HCT116 (cell line): Measurements from ENCODE around the gene FGG. TPM values are rescaled to one million over a fixed set of nuclear protein-coding genes. Genes with fewer than 3 reads are reported as not detected.

Experiments used
- ATAC-seq: fragments of 200-7000 bp; cut with Tn5 transposase; 2 replicates; pipeline ENCODE4 v1.9.1; 2020; ENCODE audit warnings: mild to moderate bottlenecking, moderate library complexity
- BruUV-seq: library from RNA; stranded (reverse); fragments of 400-500 nt; replicated peaks from 2 replicates; lab custom pipeline; 2021; lab: Mats Ljungman, UMichigan
- CTCF ChIA-PET: fragments of 300-600 bp; sonication (Branson Sonifier 250); formaldehyde crosslinking; loops from one replicate; lab custom pipeline; 2021; ENCODE audit warnings: antibody characterized with exemption; lab: Charles Lee
- POLR2A ChIA-PET: fragments of 300-600, 350-600 bp; sonication (Branson Sonifier 250); formaldehyde crosslinking; loops from one replicate; lab custom pipeline; 2021; ENCODE audit warnings: antibody characterized with exemption; lab: Charles Lee
- RAD21 ChIA-PET, 2 experiments: fragments of 300-600 bp; sonication (Branson Sonifier 250); formaldehyde crosslinking; loops; one replicate each; lab custom pipeline; 2023; ENCODE audit warnings: low total read pairs in 2 of 2; ENCODE audit not compliant: uncharacterized antibody in 2 of 2, unreplicated experiment in 2 of 2, low non-redundant PET in 1 of 2; lab: Charles Lee
- DNase-seq: peaks from one replicate; pipeline ENCODE4 v3.0.0-alpha.2; 2010; ENCODE audit warnings: low read depth, low spot score
- H2AFZ ChIP-seq: fragments of 200-600 bp; shearing (Covaris generic), sonication (generic); 2 replicates; pipeline ENCODE4 v1.6.1; 2017; ENCODE audit warnings: low read depth, mixed run types, mixed read lengths, antibody characterized with exemption, low read length; ENCODE audit not compliant: poor library complexity, severe bottlenecking
- H3K27ac ChIP-seq: 2 replicates; pipeline ENCODE4 v1.5.1; 2012; ENCODE audit warnings: low read depth, low read length
- H3K27me3 ChIP-seq: fragments of 200-600 bp; sonication (generic); 2 replicates; pipeline ENCODE4 v1.6.1; 2016; ENCODE audit warnings: mixed run types, low read length, mixed read lengths; ENCODE audit not compliant: insufficient read depth
- H3K36me3 ChIP-seq, 2 experiments: fragments of 200-500 bp in 1 of 2; fragments of 200-600 bp in 1 of 2; sonication (Bioruptor generic) in 1 of 2; sonication (generic) in 1 of 2; 2 replicates each; pipeline versions ENCODE4 v1.5.1 to v1.6.1; 2014 to 2016; ENCODE audit warnings: low read length in 2 of 2, inconsistent platforms in 1 of 2, mixed read lengths in 1 of 2, mixed run types in 1 of 2; ENCODE audit not compliant: insufficient read depth in 2 of 2, control insufficient read depth in 1 of 2
- H3K4me1 ChIP-seq, 2 experiments: fragments of 200-600 bp in 1 of 2; sonication (generic) in 1 of 2; 2 replicates each; pipeline versions ENCODE4 v1.5.1 to v1.6.1; 2012 to 2017; ENCODE audit warnings: low read length in 2 of 2, inconsistent platforms in 1 of 2, mild to moderate bottlenecking in 1 of 2, mixed read lengths in 1 of 2, mixed run types in 1 of 2, moderate library complexity in 1 of 2; ENCODE audit not compliant: insufficient read depth in 2 of 2, control insufficient read depth in 1 of 2
- H3K4me2 ChIP-seq: fragments of 200-600 bp; sonication (generic); 2 replicates; pipeline ENCODE4 v1.6.1; 2017; ENCODE audit warnings: mixed run types, low read length, mixed read lengths
- H3K4me3 ChIP-seq, 2 experiments: fragments of 200-600 bp in 1 of 2; sonication (generic) in 1 of 2; replicated peaks in 1 of 2; 2 replicates each; pipeline ENCODE4 v1.5.1; 2011 to 2016; ENCODE audit warnings: low read length in 2 of 2, control low read depth in 1 of 2, low read depth in 1 of 2, mild to moderate bottlenecking in 1 of 2, mixed read lengths in 1 of 2, mixed run types in 1 of 2
- H3K79me2 ChIP-seq: fragments of 200-600 bp; sonication (generic); 2 replicates; pipeline ENCODE4 v1.6.1; 2017; ENCODE audit warnings: mild to moderate bottlenecking, mixed run types, low read length, moderate library complexity, mixed read lengths; ENCODE audit not compliant: insufficient read depth
- H3K9ac ChIP-seq: fragments of 200-600 bp; sonication (generic); 2 replicates; pipeline ENCODE4 v1.6.1; 2016; ENCODE audit warnings: low read length, mixed read lengths
- H3K9me2 ChIP-seq: fragments of 200-600 bp; sonication (generic), shearing (Covaris generic); 2 replicates; pipeline ENCODE4 v1.6.1; 2017; ENCODE audit warnings: mixed run types, mild to moderate bottlenecking, moderate library complexity; ENCODE audit not compliant: insufficient read depth
- H3K9me3 ChIP-seq, 2 experiments: fragments of 200-500 bp in 1 of 2; fragments of 200-600 bp in 1 of 2; sonication (Bioruptor generic) in 1 of 2; sonication (generic) in 1 of 2; 2 replicates each; pipeline ENCODE4 v1.6.1; 2014 to 2017; ENCODE audit warnings: low read length in 2 of 2, mixed read lengths in 2 of 2, inconsistent platforms in 1 of 2, low read depth in 1 of 2, mild to moderate bottlenecking in 1 of 2, mixed run types in 1 of 2, moderate library complexity in 1 of 2; ENCODE audit not compliant: control insufficient read depth in 1 of 2, insufficient read depth in 1 of 2
- H4K20me1 ChIP-seq: fragments of 200-600 bp; sonication (generic), shearing (Covaris generic); 2 replicates; pipeline ENCODE4 v1.6.1; 2017; ENCODE audit warnings: mixed run types, mild to moderate bottlenecking, moderate library complexity; ENCODE audit not compliant: insufficient read depth
- ATF3 ChIP-seq: IDR thresholded peaks from 2 replicates; pipeline ENCODE4 v1.6.1; 2012
- CBX3 ChIP-seq: IDR thresholded peaks from 2 replicates; pipeline ENCODE4 v1.6.1; 2012; ENCODE audit warnings: low read depth
- CEBPB ChIP-seq: IDR thresholded peaks from 2 replicates; pipeline ENCODE4 v1.6.1; 2012; ENCODE audit warnings: low read depth
- CTCF ChIP-seq, 3 experiments: fragments of 200-600 bp in 1 of 3; sonication (generic) in 1 of 3; IDR thresholded peaks in 2 of 3; conservative IDR thresholded peaks in 1 of 3; 2 replicates each; pipeline ENCODE4 v1.5.1; 2012 to 2017; ENCODE audit warnings: low read depth in 2 of 3, low read length in 2 of 3, antibody characterized with exemption in 1 of 3, borderline replicate concordance in 1 of 3, control low read depth in 1 of 3, mild to moderate bottlenecking in 1 of 3, mixed read lengths in 1 of 3, mixed run types in 1 of 3, moderate library complexity in 1 of 3; ENCODE audit not compliant: insufficient read depth in 1 of 3
- EGR1 ChIP-seq: IDR thresholded peaks from 2 replicates; pipeline ENCODE4 v1.6.1; 2012; ENCODE audit warnings: low read depth
- ELF1 ChIP-seq: IDR thresholded peaks from 2 replicates; pipeline ENCODE4 v1.6.1; 2012; ENCODE audit warnings: low read depth, borderline replicate concordance
- EZH2 ChIP-seq: fragments of 200-600 bp; sonication (generic); IDR thresholded peaks from 2 replicates; pipeline ENCODE4 v1.6.1; 2017; ENCODE audit warnings: antibody characterized with exemption, mixed run types
- EZH2phosphoT487 ChIP-seq: fragments of 200-600 bp; IDR thresholded peaks from 2 replicates; pipeline ENCODE4 v1.6.1; 2018; ENCODE audit warnings: antibody characterized with exemption, borderline replicate concordance
- FOSL1 ChIP-seq: IDR thresholded peaks from 2 replicates; pipeline ENCODE4 v1.6.1; 2012; ENCODE audit warnings: low read depth
- JUND ChIP-seq: IDR thresholded peaks from 2 replicates; pipeline ENCODE4 v1.6.1; 2012
- MAX ChIP-seq: IDR thresholded peaks from 2 replicates; pipeline ENCODE4 v1.6.1; 2012
- POLR2A ChIP-seq: IDR thresholded peaks from 2 replicates; pipeline ENCODE4 v1.7.0; 2011; ENCODE audit warnings: borderline replicate concordance; ENCODE audit not compliant: insufficient read depth, insufficient read length; ENCODE audit errors: extremely low read depth
- RAD21 ChIP-seq: IDR thresholded peaks from 2 replicates; pipeline ENCODE4 v1.6.1; 2012; ENCODE audit warnings: low read depth, mild to moderate bottlenecking
- REST ChIP-seq: IDR thresholded peaks from 2 replicates; pipeline ENCODE4 v1.6.1; 2012; ENCODE audit warnings: low read depth
- SIN3A ChIP-seq: IDR thresholded peaks from 2 replicates; pipeline ENCODE4 v1.6.1; 2012; ENCODE audit warnings: low read depth
- TCF7L2 ChIP-seq: IDR thresholded peaks from 2 replicates; pipeline ENCODE4 v1.7.0; 2011; ENCODE audit warnings: borderline replicate concordance, inconsistent platforms; ENCODE audit not compliant: insufficient read depth, insufficient read length; ENCODE audit errors: extremely low read depth
- YY1 ChIP-seq: IDR thresholded peaks from 2 replicates; pipeline ENCODE4 v1.6.1; 2011; ENCODE audit warnings: low read length, low read depth, moderate library complexity, mild to moderate bottlenecking; ENCODE audit not compliant: insufficient replicate concordance; ENCODE audit errors: extremely low read depth
- ZFX ChIP-seq: fragments of 450-650 bp; IDR thresholded peaks from 2 replicates; pipeline ENCODE4 v1.6.1; 2017
- intact Hi-C: fragments of 100-400 bp; cut with micrococcal nuclease; formaldehyde crosslinking; loops from 2 replicates; pipeline ENCODE4 v1.10.0; 2022
- total RNA-seq: library from RNA; stranded (reverse); gene quantifications from one replicate; pipeline ENCODE4 v1.2.1, GENCODE V29; 2021; ENCODE audit not compliant: unreplicated experiment

The FGG gene
- total RNA-seq, 1 experiment from 2014 or later, result 2.7 TPM

GRCh38 chr4:154623436-154623835 is 11.0 kb upstream of the FGG start:
- no peaks in the 10 kb centered on the region for H3K27me3 ChIP-seq
- POLR2A ChIA-PET, result interaction anchor here (1.0 kb wide), 1 partner anchor 73 kb away, joined by 3 read pairs; the partner anchor contains the start of gene PLRG1
- peaks cover 6 to 21% of the 10 kb centered on the region in 2 experiments; a peak in 3 of 4 replicates for H3K4me1 ChIP-seq
- H2AFZ ChIP-seq, result no peak overlapping the region
- CTCF ChIA-PET, result interaction anchor here (1.0 to 9.5 kb wide), 7 partner anchors 10 to 156 kb away, joined by 3 to 175 read pairs (median 8); partner anchors contain the start of gene PLRG1
- no peaks in the 10 kb centered on the region for H3K36me3 ChIP-seq
- no peak for TF ChIP-seq TCF7L2
- TF ChIP-seq SIN3A, result no peak
- TF ChIP-seq FOSL1, result no peak
- no peak for TF ChIP-seq REST
- TF ChIP-seq POLR2A, result no peak
- no peak for TF ChIP-seq MAX
- no peak for TF ChIP-seq ATF3
- TF ChIP-seq EZH2phosphoT487, result no peak
- TF ChIP-seq ELF1, result no peak
- TF ChIP-seq EGR1, result no peak
- TF ChIP-seq EZH2, result no peak
- TF ChIP-seq CBX3, result no peak
- no peak for TF ChIP-seq CEBPB
- no peak for TF ChIP-seq CTCF (IDR thresholded peaks at IDR 0.05 in 2 of 3, conservative IDR thresholded peaks at IDR 0.05 in 1 of 3; ENCODE audit: borderline replicate concordance in 1 of 3, insufficient read depth in 1 of 3, low read depth in 2 of 3, low read length in 2 of 3)
- TF ChIP-seq YY1, result no peak
- TF ChIP-seq JUND, result no peak
- TF ChIP-seq RAD21, result no peak
- TF ChIP-seq ZFX, result no peak
- BruUV-seq, result no TSS peak
- intact Hi-C loops, result loop anchor here (2.0 kb wide), 1 partner anchor 295 kb away; no protein-coding TSS in a partner anchor
- DNase-seq (no peak), ATAC-seq (no peak)
- no peak overlapping the region for H3K9ac ChIP-seq
- H3K9me3 ChIP-seq, result no peaks in the 10 kb centered on the region
- no peak overlapping the region for H3K4me2 ChIP-seq
- no peaks in the 10 kb centered on the region for H3K79me2 ChIP-seq
- H3K4me3 ChIP-seq, result no peak overlapping the region
- no peaks in the 10 kb centered on the region for H4K20me1 ChIP-seq
- RAD21 ChIA-PET, result interaction anchor here (1.3 to 1.4 kb wide), 2 partner anchors 64 kb away, joined by 3 read pairs; no protein-coding TSS in a partner anchor
- H3K27ac ChIP-seq, result no peak overlapping the region
- H3K9me2 ChIP-seq, result no peaks in the 10 kb centered on the region
